Fibroblast of lung (primary cell): ENCODE measurements around the gene ARRB1. TPM values are rescaled to one million over a fixed set of nuclear protein-coding genes. Genes with fewer than 3 reads are reported as not detected.

Source experiments
- DNase-seq, 2 donors: peaks; one replicate each; pipeline versions ENCODE4 v3.0.0 to v3.0.0-alpha.2; 2010; ENCODE audit warnings: low read depth in 2 of 2
- H2AFZ ChIP-seq: 2 replicates; pipeline ENCODE4 v1.5.1; 2012; ENCODE audit warnings: low read length, control low read depth, inconsistent platforms
- H3K27ac ChIP-seq: 2 replicates; pipeline ENCODE4 v1.5.1; 2011; ENCODE audit warnings: low read length, control low read depth; ENCODE audit not compliant: insufficient read depth
- H3K27me3 ChIP-seq: 2 replicates; pipeline ENCODE4 v1.5.1; 2011; ENCODE audit warnings: mild to moderate bottlenecking, low read length; ENCODE audit not compliant: control insufficient read depth, insufficient read depth
- H3K36me3 ChIP-seq: 2 replicates; pipeline ENCODE4 v1.5.1; 2011; ENCODE audit warnings: low read length; ENCODE audit not compliant: control insufficient read depth, insufficient read depth
- H3K4me1 ChIP-seq: 2 replicates; pipeline ENCODE4 v1.5.1; 2011; ENCODE audit warnings: low read length; ENCODE audit not compliant: control insufficient read depth, insufficient read depth; ENCODE audit errors: extremely low read depth
- H3K4me2 ChIP-seq: 2 replicates; pipeline ENCODE4 v1.5.1; 2011; ENCODE audit warnings: low read length, control low read depth; ENCODE audit not compliant: insufficient read depth; ENCODE audit errors: extremely low read depth
- H3K4me3 ChIP-seq, 4 experiments: fragments of 200-600 bp in 1 of 4; sonication (generic) in 1 of 4; replicated peaks in 1 of 4; 2 replicates each; pipeline ENCODE4 v1.5.1; 2011 to 2016; ENCODE audit warnings: low read length in 4 of 4, low read depth in 3 of 4, mild to moderate bottlenecking in 3 of 4, control low read depth in 2 of 4, inconsistent platforms in 1 of 4, mixed read lengths in 1 of 4; ENCODE audit not compliant: insufficient read depth in 1 of 4; ENCODE audit errors: control extremely low read depth in 1 of 4
- H3K79me2 ChIP-seq: 2 replicates; pipeline ENCODE4 v1.5.1; 2012; ENCODE audit warnings: mild to moderate bottlenecking, low read length, inconsistent platforms; ENCODE audit not compliant: control insufficient read depth, insufficient read depth
- H3K9ac ChIP-seq: 2 replicates; pipeline ENCODE4 v1.5.1; 2011; ENCODE audit warnings: mild to moderate bottlenecking, low read length, control low read depth; ENCODE audit not compliant: insufficient read depth
- H3K9me3 ChIP-seq: 2 replicates; pipeline ENCODE4 v1.5.1; 2012; ENCODE audit warnings: low read depth, low read length; ENCODE audit not compliant: control insufficient read depth, insufficient read depth
- H4K20me1 ChIP-seq: 2 replicates; pipeline ENCODE4 v1.5.1; 2011; ENCODE audit warnings: low read length; ENCODE audit not compliant: control insufficient read depth, insufficient read depth; ENCODE audit errors: extremely low read depth
- EZH2 ChIP-seq: IDR thresholded peaks from 2 replicates; pipeline ENCODE4 v1.5.1; 2012; ENCODE audit warnings: low read length, control low read depth, mild to moderate bottlenecking; ENCODE audit errors: missing control alignments
- polyA plus RNA-seq, 2 donors: library from polyadenylated mRNA; depleted of rRNA in 1 of 2; stranded (reverse) in 1 of 2; unstranded in 1 of 2; fragments of >200 nt; gene quantifications; 2 replicates each; pipeline ENCODE4 v1.2.1, GENCODE V29; 2011 to 2012; ENCODE audit warnings: missing spikeins in 1 of 2
- total RNA-seq: library from RNA; depleted of rRNA; stranded (reverse); fragments of >200 nt; gene quantifications from 2 replicates; pipeline ENCODE4 v1.2.1, GENCODE V29; 2014
- TF ChIP-seq, protein P1 (sequence below), 2 donors: IDR thresholded peaks in 1 of 2; conservative IDR thresholded peaks in 1 of 2; 1 replicate in 1 of 2; 2 replicates in 1 of 2; pipeline ENCODE4 v1.5.1; 2011 to 2012; ENCODE audit warnings: low read length in 2 of 2, control low read depth in 1 of 2, inconsistent platforms in 1 of 2, low read depth in 1 of 2, mild to moderate bottlenecking in 1 of 2

ARRB1 gene
- total and polyA plus RNA-seq, 2 donors (not counting 1 experiment from before 2014, with no cell fraction given), result 4.3 to 18.9 TPM

DNA sequence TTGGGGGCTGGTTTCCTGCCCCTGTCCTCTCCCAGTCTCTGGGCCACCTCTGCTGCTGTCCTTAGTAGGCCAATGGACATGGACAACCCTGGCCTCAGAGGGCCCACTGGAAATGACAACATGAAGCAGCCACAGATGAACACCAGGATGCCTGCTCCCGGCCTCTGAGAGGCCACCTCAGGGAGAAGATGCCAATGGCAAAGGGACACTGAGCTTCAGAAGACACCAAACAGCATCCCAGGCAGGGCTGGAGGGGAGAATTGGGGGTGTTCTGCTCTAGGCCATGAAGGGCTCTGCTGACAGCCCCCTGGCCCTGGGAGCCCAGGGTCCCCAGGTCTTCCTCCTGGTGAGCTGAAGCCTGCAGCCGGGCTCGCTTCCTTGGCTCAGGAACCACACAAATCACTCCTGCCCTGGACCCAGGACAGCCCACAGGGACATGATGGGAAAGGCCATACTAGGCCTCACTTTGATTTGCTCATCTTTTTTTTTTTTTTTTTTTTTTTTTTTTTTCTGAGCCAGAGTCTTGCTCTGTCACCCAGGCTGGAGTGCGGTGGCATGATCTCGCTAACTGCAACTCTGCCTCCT is 65.6 kb downstream of the ARRB1 start:
- Histone ChIP-seq H3K27ac (no peak overlapping the region), H3K4me3 (no peak overlapping the region), H2AFZ (no peak overlapping the region), H3K9me3 (no peaks in the 10 kb centered on the region), H3K27me3 (no peaks in the 10 kb centered on the region), H4K20me1 (no peaks in the 10 kb centered on the region), H3K9ac (no peak overlapping the region), H3K4me2 (no peak overlapping the region), H3K4me1 (no peaks in the 10 kb centered on the region), H3K36me3 (peaks cover 2% of the 10 kb centered on the region), H3K79me2 (no peaks in the 10 kb centered on the region)
- TF ChIP-seq, protein P1, sequence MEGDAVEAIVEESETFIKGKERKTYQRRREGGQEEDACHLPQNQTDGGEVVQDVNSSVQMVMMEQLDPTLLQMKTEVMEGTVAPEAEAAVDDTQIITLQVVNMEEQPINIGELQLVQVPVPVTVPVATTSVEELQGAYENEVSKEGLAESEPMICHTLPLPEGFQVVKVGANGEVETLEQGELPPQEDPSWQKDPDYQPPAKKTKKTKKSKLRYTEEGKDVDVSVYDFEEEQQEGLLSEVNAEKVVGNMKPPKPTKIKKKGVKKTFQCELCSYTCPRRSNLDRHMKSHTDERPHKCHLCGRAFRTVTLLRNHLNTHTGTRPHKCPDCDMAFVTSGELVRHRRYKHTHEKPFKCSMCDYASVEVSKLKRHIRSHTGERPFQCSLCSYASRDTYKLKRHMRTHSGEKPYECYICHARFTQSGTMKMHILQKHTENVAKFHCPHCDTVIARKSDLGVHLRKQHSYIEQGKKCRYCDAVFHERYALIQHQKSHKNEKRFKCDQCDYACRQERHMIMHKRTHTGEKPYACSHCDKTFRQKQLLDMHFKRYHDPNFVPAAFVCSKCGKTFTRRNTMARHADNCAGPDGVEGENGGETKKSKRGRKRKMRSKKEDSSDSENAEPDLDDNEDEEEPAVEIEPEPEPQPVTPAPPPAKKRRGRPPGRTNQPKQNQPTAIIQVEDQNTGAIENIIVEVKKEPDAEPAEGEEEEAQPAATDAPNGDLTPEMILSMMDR (conservative IDR thresholded peaks at IDR 0.05 in 1 of 2, IDR thresholded peaks at IDR 0.05 in 1 of 2; ENCODE audit: low read depth in 1 of 2, low read length in 2 of 2), result no peak
- no peak for TF ChIP-seq EZH2
- DNase-seq, result no peak

DNA sequence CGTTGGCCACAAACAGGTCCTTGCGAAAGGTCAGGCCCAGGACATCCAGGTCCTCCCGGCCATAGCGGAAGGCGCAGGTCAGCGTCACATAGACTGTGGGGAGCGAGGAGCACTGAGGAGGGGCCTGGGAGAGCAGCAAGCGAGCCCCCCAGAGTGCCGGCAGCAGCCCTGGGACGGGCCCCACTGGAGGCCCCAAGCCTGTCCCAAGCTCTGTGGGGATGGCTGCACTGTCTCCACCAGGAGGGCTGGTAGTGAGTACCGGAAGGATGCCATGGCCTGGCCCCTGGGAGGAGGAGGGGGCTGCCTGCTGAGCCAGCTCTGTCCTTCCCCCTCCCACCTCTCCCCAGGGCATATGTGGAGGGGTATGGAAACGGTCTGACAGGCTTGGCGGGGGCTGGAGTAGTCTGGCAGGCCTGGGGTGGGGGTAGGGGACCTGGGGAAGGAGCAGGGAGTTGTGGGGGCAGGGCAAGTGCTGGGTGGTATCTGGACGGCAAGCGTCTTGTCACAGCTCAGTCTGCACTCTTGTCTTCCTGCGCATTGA is 68.0 kb downstream of the ARRB1 start:
- Histone ChIP-seq H3K79me2 (no peaks in the 10 kb centered on the region), H3K4me2 (no peak overlapping the region), H3K9ac (no peak overlapping the region), H3K4me1 (no peaks in the 10 kb centered on the region), H3K36me3 (peaks cover 2% of the 10 kb centered on the region), H2AFZ (no peak overlapping the region), H3K4me3 (no peak overlapping the region), H3K9me3 (no peaks in the 10 kb centered on the region), H3K27me3 (no peaks in the 10 kb centered on the region), H4K20me1 (no peaks in the 10 kb centered on the region), H3K27ac (no peak overlapping the region)
- DNase-seq, result no peak
- TF ChIP-seq, protein P1 (conservative IDR thresholded peaks at IDR 0.05 in 1 of 2, IDR thresholded peaks at IDR 0.05 in 1 of 2; ENCODE audit: low read depth in 1 of 2, low read length in 2 of 2), result no peak
- no peak for TF ChIP-seq EZH2

DNA sequence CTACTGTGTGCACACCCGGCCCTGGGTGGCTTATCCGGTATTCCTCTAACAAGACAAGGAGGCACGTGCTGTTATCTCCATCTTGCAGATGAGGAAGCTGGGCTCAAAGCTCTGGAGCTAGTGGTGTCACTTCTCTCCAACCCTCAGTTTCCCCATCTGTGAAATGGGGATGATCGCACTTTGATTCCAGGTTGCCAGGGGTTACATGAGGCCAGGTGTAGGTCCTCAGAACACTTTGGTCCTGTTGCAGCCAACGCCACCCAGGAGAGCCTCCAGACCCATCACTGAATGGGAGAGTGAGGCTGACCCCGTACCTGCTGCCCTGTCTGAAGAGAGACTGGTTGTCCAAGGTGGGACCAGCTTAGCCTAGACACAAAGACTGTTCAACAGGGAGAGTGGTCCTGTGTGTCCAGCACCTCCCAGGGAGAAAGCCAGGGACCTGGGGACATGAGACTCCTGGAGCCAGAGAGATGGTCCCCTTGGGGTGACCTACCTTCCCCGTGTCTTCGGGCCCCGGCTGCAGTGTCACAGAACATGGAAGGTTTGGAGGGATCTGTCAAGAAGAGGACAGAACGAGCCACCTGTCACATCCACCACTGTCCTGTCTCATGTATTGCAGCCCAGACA is 69.9 kb downstream of the ARRB1 start:
- Histone ChIP-seq H3K4me3 (no peak overlapping the region), H3K9ac (no peak overlapping the region), H3K79me2 (no peaks in the 10 kb centered on the region), H3K4me1 (no peaks in the 10 kb centered on the region), H2AFZ (no peak overlapping the region), H3K36me3 (peaks cover 2% of the 10 kb centered on the region), H4K20me1 (no peaks in the 10 kb centered on the region), H3K27me3 (no peaks in the 10 kb centered on the region), H3K9me3 (no peaks in the 10 kb centered on the region), H3K27ac (no peak overlapping the region), H3K4me2 (no peak overlapping the region)
- no peak for DNase-seq
- TF ChIP-seq, protein P1 (conservative IDR thresholded peaks at IDR 0.05 in 1 of 2, IDR thresholded peaks at IDR 0.05 in 1 of 2; ENCODE audit: low read depth in 1 of 2, low read length in 2 of 2), result no peak
- TF ChIP-seq EZH2, result no peak
